Epithelial cell of esophagus (primary cell): ENCODE measurements around the gene NAXD.
"Not testable (repeated sequence)": the region's sequence is repeated elsewhere in the genome, so short reads cannot be mapped to it uniquely, and the experiment has no call there.

Experiments
- DNase-seq: peaks from one replicate; pipeline ENCODE4 v3.0.0; 2010; ENCODE audit warnings: low read depth
- H3K4me3 ChIP-seq: 2 replicates; pipeline ENCODE4 v1.5.1; 2011; ENCODE audit warnings: mild to moderate bottlenecking, low read length, control low read depth
- CTCF ChIP-seq: IDR thresholded peaks from 2 replicates; pipeline ENCODE4 v1.5.1; 2011; ENCODE audit warnings: low read depth, mild to moderate bottlenecking, low read length, control low read depth, inconsistent platforms; ENCODE audit not compliant: insufficient read depth; ENCODE audit errors: missing control alignments

The NAXD gene

DNA sequence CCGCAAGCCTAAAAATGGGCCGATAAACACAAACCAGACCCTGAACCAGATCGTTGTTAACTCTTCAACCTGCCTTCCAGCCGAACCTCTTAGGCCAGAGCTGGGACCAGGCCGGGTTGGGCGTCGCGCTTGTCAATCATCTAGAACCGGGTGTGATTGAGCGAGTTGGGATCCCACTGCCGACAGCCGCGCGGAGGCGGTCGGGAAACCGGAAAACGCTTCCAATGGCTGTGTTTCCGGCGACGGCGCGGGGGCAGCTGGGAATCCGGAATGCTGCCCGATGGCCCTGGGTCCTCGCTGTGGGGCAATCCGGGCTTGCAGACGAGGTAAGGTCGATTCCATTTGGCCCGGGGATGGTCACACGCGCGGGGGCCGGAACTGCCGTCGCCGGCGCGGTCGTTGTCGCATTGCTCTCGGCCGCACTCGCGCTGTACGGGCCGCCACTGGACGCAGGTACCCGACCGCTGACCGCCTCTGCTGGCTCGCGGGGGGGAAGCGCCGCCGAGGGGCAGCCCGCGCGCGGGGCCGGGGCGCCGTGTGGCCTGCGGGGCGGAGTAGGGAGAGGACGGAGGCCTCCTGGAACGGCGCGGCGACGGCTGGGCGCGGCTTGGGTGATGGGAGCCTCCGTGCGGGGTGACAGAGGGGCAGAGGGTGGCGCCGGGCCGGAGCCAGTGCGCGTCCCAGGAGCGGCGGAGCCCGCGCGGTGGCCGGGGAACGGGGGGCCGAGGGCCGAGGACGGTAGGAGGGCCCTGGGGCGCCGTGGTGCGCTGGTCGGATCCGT lies at the start of gene NAXD:
Gene NAXD, plus strand, starts transcription at position 224 of the 781 bp plus-strand sequence. Its CDS starts 57 bp downstream, at position 281.
- DNase-seq: peak; percentile 91
- H3K4me3 ChIP-seq: peak within 1 kb of the TSS; percentile 70
- TF ChIP-seq CTCF: no peak

DNA sequence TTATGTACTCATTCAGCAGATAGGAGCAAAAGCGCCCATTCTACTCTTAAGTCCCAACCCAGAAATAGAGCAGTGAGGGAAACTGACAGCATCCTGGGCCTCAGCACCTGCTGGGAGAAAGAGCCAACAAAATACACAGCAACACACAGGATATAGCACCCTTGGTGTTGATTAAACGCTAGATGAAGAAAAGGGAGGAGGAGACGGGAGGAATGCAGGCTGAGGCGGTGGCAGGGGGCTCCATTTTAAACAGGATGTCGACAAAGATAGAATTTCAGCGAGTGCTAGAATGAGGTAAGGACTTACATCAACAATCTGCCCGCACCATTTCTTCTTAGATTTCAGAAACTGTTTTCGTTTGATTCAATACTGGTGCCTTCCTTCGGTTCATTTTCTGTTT lies 49.2 kb upstream of the NAXD start:
- H3K4me3 ChIP-seq: no peak overlapping the region
- no peak for DNase-seq
- no peak for TF ChIP-seq CTCF

- TF ChIP-seq CTCF: no peak
- no peak for DNase-seq
- H3K4me3 ChIP-seq: no peak overlapping the region
Observed at GRCh38 chr13:110568612-110569011, 46.7 kb upstream of the NAXD start.

DNA sequence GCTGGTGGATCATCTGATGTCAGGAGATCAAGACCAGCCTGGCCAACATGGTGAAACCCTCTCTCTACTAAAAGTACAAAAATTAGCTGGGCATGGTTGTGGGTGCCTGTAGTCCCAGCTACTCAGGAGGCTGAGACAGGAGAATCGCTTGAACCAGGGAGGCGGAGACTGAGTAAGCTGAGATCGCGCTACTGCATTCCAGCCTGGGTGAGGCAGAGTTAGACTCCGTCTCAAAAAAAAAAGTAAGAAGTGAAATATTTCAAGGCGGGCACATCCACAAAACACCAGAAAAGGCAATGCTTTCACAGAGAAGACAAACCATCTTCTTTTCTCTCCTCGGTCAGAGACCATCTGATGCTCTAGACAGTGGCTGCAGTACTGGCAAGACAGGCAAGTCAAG lies 45.4 kb upstream of the NAXD start:
- DNase-seq, H3K4me3 ChIP-seq: not testable (repeated sequence)

DNA sequence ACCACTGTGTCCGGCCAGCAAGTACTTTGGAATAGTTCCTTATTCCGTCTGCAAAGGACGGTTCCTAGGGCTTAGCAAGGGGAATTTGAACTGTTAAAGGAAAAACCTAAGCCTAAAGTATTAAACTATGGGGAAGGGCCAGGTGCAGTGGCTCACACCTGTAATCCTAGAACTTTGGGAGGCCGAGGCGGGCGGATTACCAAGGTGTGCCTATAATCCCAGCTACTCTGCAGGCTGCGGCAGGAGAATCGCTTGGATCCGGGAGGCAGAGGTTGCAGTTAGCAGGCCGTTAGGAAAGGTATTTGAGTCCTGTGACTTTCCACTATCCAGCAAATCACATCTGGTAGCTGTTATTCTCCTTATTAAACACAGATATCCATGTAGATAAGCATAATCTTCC lies 44.5 kb upstream of the NAXD start:
- H3K4me3 ChIP-seq: no peak overlapping the region
- no peak for TF ChIP-seq CTCF
- DNase-seq: no peak

DNA sequence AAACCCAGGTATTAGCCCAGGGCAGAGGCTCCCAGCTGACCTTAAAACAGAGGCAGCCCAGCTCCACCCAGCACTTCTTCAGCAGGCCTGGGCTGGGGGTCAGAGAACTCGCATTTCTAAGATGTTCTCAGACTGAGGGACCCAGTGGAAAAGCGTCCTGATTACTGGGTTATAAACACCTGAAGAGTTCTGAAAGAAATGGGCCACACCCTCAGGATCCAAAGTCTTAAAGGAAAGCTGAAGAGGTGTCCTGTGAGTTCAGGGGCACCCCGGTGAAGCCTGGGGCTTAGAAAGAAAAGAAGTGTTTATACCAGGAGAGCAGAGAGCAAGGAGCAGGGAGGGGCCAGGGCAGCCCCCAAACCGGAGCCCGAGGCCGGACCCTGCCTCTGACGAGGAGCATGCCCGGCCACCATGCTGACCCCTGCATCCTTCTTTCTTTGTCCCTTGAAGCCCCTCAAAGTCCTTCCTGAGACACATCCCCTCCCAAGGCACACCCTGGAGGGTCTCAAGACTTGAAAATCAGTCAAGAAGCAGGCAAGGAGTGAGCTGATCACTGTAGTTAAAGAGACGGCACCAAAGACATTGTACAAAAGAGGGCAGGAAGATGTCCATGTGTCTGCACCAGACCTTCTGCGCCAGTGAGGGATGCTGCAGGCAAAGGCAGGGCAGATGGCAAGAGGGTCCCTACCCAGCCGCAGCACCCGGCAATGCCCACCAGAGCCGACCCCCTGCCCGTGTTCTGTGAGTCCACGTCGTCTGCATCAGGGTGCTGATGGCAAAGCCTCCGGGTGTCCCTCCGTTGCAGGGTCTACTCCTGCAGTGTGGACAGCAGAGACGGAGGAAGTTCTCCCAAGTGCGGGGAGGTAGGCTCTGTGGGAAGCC lies 43.2 kb upstream of the NAXD start:
- no peak overlapping the region for H3K4me3 ChIP-seq
- no peak for TF ChIP-seq CTCF
- DNase-seq: no peak

DNA sequence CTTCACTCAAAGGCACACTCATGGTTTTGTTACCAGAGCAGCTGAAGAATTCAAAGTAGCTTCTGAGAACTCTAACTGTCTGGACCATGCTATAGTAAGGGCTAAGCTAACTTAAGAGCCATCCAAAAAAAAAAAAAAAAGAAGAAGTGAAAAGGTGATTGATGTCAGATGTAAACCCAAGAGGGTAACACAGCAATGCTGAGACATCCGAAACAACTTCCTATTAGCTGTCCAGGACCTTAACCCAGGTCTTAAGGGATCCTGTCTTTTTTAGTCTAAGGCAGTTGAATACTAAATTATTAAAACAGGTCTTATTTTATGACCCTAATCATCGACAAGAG lies 42.6 kb upstream of the NAXD start:
- no peak overlapping the region for H3K4me3 ChIP-seq
- no peak for DNase-seq
- TF ChIP-seq CTCF: no peak
